Measurements from ENCODE around the gene LRRC61. TPM values are rescaled to one million over a fixed set of nuclear protein-coding genes. Genes with fewer than 3 reads are reported as not detected.
A peak's percentile ranks its signal among the peaks of the same experiment; 100 is the strongest.

LRRC61 gene
- total and polyA plus RNA-seq, 2 experiments from 2014 or later = 34.7 to 75.2 TPM

GRCh38 chr7:150311146-150311545 lies 12.0 kb upstream of the LRRC61 start (continued):
- no peak for TF ChIP-seq CTCF (conservative IDR thresholded peaks at IDR 0.05; ENCODE audit: low read depth in 2 of 2)
- TF ChIP-seq REST (IDR thresholded peaks at IDR 0.05; ENCODE audit: unreplicated experiment) = no peak
- TF ChIP-seq STAT1 (IDR thresholded peaks at IDR 0.05; ENCODE audit: unreplicated experiment) = no peak

- ATAC-seq (no peak), DNase-seq (ENCODE audit: low spot score) (no peak)
- peaks cover 21% of the 10 kb centered on the region for H3K4me1 Mint-ChIP-seq
- Histone ChIP-seq H3K4me2 (peak overlapping the region; percentile 46; the same call in 1 of the 2 replicates), H3F3A (replicated peaks; ENCODE audit: low read depth) (no peaks in the 10 kb centered on the region; the same call in 1 of the 2 replicates), H3K4me3 (peak overlapping the region; percentile 2; the same call in 1 of the 2 replicates), H2AFZ (no peak overlapping the region), H3K36me3 (ENCODE audit: insufficient read depth) (no peaks in the 10 kb centered on the region), H3K27ac (ENCODE audit: low read depth) (no peak overlapping the region), H3K27me3 (ENCODE audit: insufficient read depth) (0 out of 2 replicates have a peak, but pooled peaks cover 3% of the 10 kb centered on the region), H3K4me1 (ENCODE audit: insufficient read depth) (peaks cover 38% of the 10 kb centered on the region), H3K9me2 (ENCODE audit: insufficient read depth) (no peaks in the 10 kb centered on the region), H3K79me2 (replicated peaks; ENCODE audit: insufficient read depth) (no peaks in the 10 kb centered on the region), H4K20me1 (replicated peaks; ENCODE audit: insufficient read depth) (no peaks in the 10 kb centered on the region)
- peaks cover 21% of the 10 kb centered on the region for H3K9me3 Mint-ChIP-seq
- peaks cover 32% of the 10 kb centered on the region for H3K27me3 Mint-ChIP-seq (ENCODE audit: insufficient read depth, low read depth, poor library complexity)
- no peak overlapping the region for H3K4me3 Mint-ChIP-seq
- peaks cover 13% of the 10 kb centered on the region for H3K36me3 Mint-ChIP-seq (ENCODE audit: low read depth)
- no peak overlapping the region for H3K27ac Mint-ChIP-seq
- TF ChIP-seq ETS1 (IDR thresholded peaks at IDR 0.05) (no peak), EZH2phosphoT487 (IDR thresholded peaks at IDR 0.05; ENCODE audit: unreplicated experiment) (no peak), NANOG (IDR thresholded peaks at IDR 0.05; ENCODE audit: borderline replicate concordance) (no peak), EZH2 (IDR thresholded peaks at IDR 0.05; ENCODE audit: low read depth, unreplicated experiment) (no peak), CTCF (conservative IDR thresholded peaks at IDR 0.05; ENCODE audit: low read depth in 2 of 2) (no peak), POLR2AphosphoS5 (IDR thresholded peaks at IDR 0.05; ENCODE audit: low read depth) (no peak), JUNB (IDR thresholded peaks at IDR 0.05; ENCODE audit: unreplicated experiment) (no peak), STAT1 (IDR thresholded peaks at IDR 0.05; ENCODE audit: unreplicated experiment) (no peak), ZNF331 (CRISPR knock-in tag; IDR thresholded peaks at IDR 0.05; ENCODE audit: low read depth) (no peak), ZNF114 (CRISPR knock-in tag; IDR thresholded peaks at IDR 0.05) (no peak), CREB1 (CRISPR knock-in tag; IDR thresholded peaks at IDR 0.05; ENCODE audit: low read depth) (no peak), REST (IDR thresholded peaks at IDR 0.05; ENCODE audit: unreplicated experiment) (no peak)
Observed at GRCh38 chr7:150311711-150312110, 11.4 kb upstream of the LRRC61 start.
